Cardiac septum (tissue), 1 donor: ENCODE results near the gene ZBTB7A. TPM values are rescaled to one million over a fixed set of nuclear protein-coding genes. Genes with fewer than 3 reads are reported as not detected.
"Not testable (repeated sequence)": the region's sequence is repeated elsewhere in the genome, so short reads cannot be mapped to it uniquely, and the experiment has no call there.

Experiments
- DNase-seq: peaks from one replicate; pipeline ENCODE4 v3.0.0-alpha.2; 2020; ENCODE audit warnings: low spot score
- intact Hi-C: fragments of 100-400 bp; cut with DNase I; formaldehyde crosslinking; loops from one replicate; pipeline ENCODE4 v1.14.0; 2022
- total RNA-seq: library from RNA; stranded (reverse); fragmentation: NEBNext Ultra II Directional; extraction: Animal tissue kit (Norgen Biotek cat#: 25700); gene quantifications from one replicate; pipeline ENCODE4 v1.2.1, GENCODE V29; 2021
- donor health status: DM: no; HTN: no; CAD: no.

The ZBTB7A gene
- total RNA-seq, 1 donor from 2014 or later = 29.9 TPM

DNA sequence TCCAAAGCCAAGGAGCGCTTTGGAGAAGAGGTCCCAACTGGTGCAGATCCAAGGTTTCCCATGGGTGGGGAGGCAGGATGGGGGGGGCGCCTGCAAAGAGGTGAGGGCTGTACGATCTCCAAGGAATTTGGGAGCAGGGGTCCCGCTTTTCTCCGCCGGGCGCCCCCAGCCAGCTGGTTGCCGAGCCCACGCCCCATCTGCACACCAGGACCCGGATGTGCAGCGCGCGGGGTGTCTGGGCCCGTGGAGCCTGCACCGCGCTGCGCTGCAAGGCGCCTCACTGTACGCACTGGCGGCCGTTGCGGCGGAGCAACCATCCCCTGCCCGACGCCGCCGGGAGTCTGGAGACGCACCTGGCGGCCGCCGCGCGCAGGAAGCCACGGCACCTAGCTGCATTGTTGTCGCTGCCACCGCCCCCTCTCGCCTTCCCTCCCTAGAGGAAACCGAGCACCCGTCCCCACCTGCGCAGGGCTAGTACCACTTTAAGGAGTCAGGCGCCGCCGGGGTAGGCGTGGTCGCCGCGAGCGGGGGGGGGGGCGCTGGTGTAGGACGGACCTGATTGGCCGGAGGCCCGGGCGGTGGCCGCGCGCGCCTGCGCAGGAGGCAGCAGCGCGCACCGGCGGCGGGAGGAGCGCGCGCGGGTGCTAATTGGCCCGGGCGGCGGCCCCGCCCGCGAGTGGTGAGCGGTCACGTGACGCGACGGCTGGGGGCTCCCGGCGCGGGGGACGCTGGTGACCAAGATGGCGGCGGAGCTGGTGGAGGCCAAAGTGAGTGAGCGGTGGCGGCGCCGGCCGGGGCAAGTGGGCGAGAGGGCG, 59.5 kb downstream of the ZBTB7A start, which contains the start of gene PIAS4:
Gene PIAS4 (plus strand): TSS at position 716 of the 815 bp plus-strand sequence. CDS start 25 bp downstream, at position 741.
- peak; percentile 97 for DNase-seq
- intact Hi-C loops = loop anchor here (1.0 to 5.0 kb wide), 3 partner anchors 22 to 115 kb away; partner anchors contain the start of genes EEF2 and MAP2K2

DNA sequence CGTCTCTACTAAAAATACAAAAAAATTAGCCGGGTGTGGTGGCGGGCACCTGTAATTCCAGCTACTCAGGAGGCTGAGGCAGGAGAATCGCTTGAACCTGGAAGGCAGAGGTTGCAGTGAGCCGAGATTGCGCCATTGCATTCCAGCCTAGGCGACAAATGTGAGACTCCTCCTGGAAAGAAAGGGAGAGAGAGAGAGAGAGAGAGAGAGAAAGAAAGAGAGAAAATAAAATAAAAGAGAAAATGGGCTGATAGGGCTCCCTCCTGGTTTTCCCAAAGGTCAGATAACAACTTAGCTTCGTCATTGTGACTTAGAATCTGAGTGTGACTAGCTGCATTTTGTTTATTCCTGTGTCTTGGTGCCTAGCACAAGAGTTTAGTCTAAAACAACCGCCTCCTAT, 61.3 kb downstream of the ZBTB7A start:
- intact Hi-C loops = loop anchor here (5.0 kb wide), 2 partner anchors 57 to 117 kb away; partner anchors contain the start of gene MAP2K2

DNA sequence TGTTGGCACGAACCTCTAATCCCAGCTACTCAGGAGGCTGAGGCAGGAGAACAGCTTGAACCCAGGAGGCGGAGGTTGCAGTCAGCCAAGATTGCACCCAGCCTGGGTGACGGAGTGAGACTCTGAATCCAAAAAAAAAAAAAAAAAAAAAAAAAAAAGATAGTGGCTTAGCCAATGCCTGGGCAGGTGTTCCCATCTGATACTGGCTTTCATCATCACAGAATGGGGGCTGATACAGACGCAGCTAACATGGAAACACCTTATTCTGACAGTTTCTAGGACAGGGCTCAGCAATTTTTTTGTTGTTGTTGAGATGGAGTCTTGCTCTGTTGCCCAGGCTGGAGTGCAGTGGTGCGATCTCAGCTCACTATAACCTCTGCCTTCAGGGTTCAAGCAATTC, 65.9 kb downstream of the ZBTB7A start:
- DNase-seq, intact Hi-C loops: not testable (repeated sequence)

More for the DNA sequence above, 61.3 kb downstream of the ZBTB7A start:
- DNase-seq = not testable (repeated sequence)

DNA sequence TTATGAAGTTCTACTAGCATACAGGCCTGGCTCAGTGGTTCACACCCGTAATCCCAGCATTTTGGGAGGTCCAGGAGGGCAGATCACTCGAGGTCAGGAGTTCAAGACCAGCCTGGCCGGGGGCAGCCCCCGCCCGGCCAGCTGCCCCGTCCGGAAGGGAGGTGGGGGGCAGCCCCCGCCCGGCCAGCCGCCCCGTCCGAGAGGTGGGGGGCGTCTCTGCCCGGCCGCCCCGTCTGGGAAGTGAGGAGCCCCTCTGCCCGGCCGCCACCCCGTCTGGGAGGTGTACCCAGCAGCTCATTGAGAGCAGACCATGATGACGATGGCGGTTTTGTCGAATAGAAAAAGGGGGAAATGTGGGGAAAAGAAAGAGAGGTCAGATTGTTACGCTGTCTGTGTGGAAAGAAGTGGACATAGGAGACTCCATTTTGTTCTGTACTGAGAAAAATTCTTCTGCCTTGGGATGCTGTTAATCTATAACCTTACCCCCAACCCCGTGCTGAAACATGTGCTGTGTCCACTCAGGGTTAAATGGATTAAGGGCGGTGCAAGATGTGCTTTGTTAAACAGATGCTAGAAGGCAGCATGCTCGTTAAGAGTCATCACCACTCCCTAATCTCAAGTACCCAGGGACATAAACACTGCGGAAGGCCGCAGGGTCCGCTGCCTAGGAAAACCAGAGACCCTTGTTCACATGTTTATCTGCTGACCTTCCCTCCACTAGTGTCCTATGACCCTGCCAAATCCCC, 67.9 kb downstream of the ZBTB7A start:
- intact Hi-C loops, DNase-seq: not testable (repeated sequence)

DNA sequence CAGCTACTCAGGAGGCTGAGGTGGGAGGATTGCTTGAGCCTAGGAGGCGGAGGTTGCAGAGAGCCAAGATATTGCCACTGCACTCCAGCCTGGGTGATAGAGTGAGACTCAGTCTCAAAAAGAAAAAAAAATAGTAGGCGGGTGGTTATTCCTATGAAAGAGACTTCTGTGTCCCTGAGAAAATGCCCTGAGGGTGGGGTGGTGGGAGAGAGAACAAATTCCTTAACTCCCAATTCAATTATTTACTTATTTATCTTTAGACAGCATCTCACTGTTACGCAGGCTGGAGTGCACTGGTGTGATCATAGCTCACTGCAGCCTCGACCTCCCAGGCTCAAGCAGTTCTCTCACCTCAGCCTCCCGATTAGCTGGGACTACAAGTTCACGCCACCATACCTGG, 71.1 kb downstream of the ZBTB7A start:
- intact Hi-C loops = no loop called here
- DNase-seq = no peak

Other genes with a start within 250 kb of the ZBTB7A start
- gene ZFR2, start 197.9 kb downstream of the ZBTB7A start, total RNA-seq = 0.62 TPM
- gene ATCAY, start 186.2 kb downstream of the ZBTB7A start, total RNA-seq = not detected
- 568 TPM for gene NMRK2, start 133.8 kb downstream of the ZBTB7A start, total RNA-seq
- 180 TPM for gene DAPK3, start 95.8 kb downstream of the ZBTB7A start, total RNA-seq
- gene EEF2, start 81.4 kb downstream of the ZBTB7A start, total RNA-seq = 1,625 TPM
- 18.4 TPM for gene PIAS4, start 59.2 kb downstream of the ZBTB7A start, total RNA-seq
- gene MAP2K2, start 57.2 kb upstream of the ZBTB7A start, total RNA-seq = 107 TPM
- not detected for gene CREB3L3, start 86.7 kb upstream of the ZBTB7A start, total RNA-seq
- gene SIRT6, start 115.7 kb upstream of the ZBTB7A start, total RNA-seq = 14.9 TPM
- 1.6 TPM for gene ANKRD24, start 115.8 kb upstream of the ZBTB7A start, total RNA-seq
- not detected for gene EBI3, start 162.6 kb upstream of the ZBTB7A start, total RNA-seq
- gene YJU2, start 180.2 kb upstream of the ZBTB7A start, total RNA-seq = 11.7 TPM
- gene SHD, start 212.4 kb upstream of the ZBTB7A start, total RNA-seq = not detected
- gene TMIGD2, start 235.5 kb upstream of the ZBTB7A start, total RNA-seq = not detected
- gene FSD1, start 237.7 kb upstream of the ZBTB7A start, total RNA-seq = 0.24 TPM